Caco-2 (cell line): ENCODE results near the gene LIPA. TPM values are rescaled to one million over a fixed set of nuclear protein-coding genes. Genes with fewer than 3 reads are reported as not detected.

Experiments used
- BruUV-seq: library from RNA; stranded (reverse); fragments of 400-500 nt; replicated peaks from 2 replicates; lab custom pipeline; 2021; lab: Mats Ljungman, UMichigan
- CTCF ChIA-PET: fragments of 300-600 bp; sonication (Branson Sonifier 250); formaldehyde crosslinking; loops from one replicate; lab custom pipeline; 2022; ENCODE audit warnings: antibody characterized with exemption; lab: Charles Lee
- POLR2A ChIA-PET: fragments of 300-600 bp; sonication (Branson Sonifier 250); formaldehyde crosslinking; loops from one replicate; lab custom pipeline; 2022; ENCODE audit warnings: antibody characterized with exemption; lab: Charles Lee
- DNase-seq, 2 experiments: peaks; one replicate each; pipeline versions ENCODE4 v3.0.0 to v3.0.0-alpha.2; 2020 to 2022
- H3K27me3 ChIP-seq: replicated peaks from 2 replicates; pipeline ENCODE4 v1.6.0; 2011; ENCODE audit warnings: low read length; ENCODE audit not compliant: control insufficient read depth, insufficient read depth
- H3K36me3 ChIP-seq: 2 replicates; pipeline ENCODE4 v1.5.1; 2011; ENCODE audit warnings: low read length; ENCODE audit not compliant: control insufficient read depth, insufficient read depth
- H3K4me1 ChIP-seq: fragments of 250-450 bp; sonication (Bioruptor Pico); 2 replicates; pipeline ENCODE4 v1.5.1; 2020; ENCODE audit warnings: mild to moderate bottlenecking
- H3K4me3 ChIP-seq: 2 replicates; pipeline ENCODE4 v1.5.1; 2011; ENCODE audit warnings: low read depth, mild to moderate bottlenecking, control low read depth, low read length
- H3K9me3 ChIP-seq: fragments of 250-450 bp; sonication (Bioruptor Pico); 2 replicates; pipeline ENCODE4 v1.5.1; 2020; ENCODE audit warnings: mild to moderate bottlenecking, moderate library complexity
- H3K27ac Mint-ChIP-seq: one replicate; pipeline ENCODE4 v1.8.0; 2022; ENCODE audit warnings: mixed read lengths; ENCODE audit not compliant: unreplicated experiment
- H3K27me3 Mint-ChIP-seq: one replicate; pipeline ENCODE4 v1.8.0; 2022; ENCODE audit warnings: mixed read lengths; ENCODE audit not compliant: insufficient read depth, unreplicated experiment
- H3K36me3 Mint-ChIP-seq: one replicate; pipeline ENCODE4 v1.8.0; 2022; ENCODE audit warnings: mild to moderate bottlenecking, mixed read lengths; ENCODE audit not compliant: insufficient read depth, unreplicated experiment
- H3K4me1 Mint-ChIP-seq: one replicate; pipeline ENCODE4 v1.8.0; 2022; ENCODE audit warnings: low read depth, mixed read lengths; ENCODE audit not compliant: unreplicated experiment
- H3K4me3 Mint-ChIP-seq: one replicate; pipeline ENCODE4 v1.8.0; 2022; ENCODE audit warnings: mild to moderate bottlenecking, moderate library complexity, mixed read lengths; ENCODE audit not compliant: unreplicated experiment
- H3K9me3 Mint-ChIP-seq: one replicate; pipeline ENCODE4 v1.8.0; 2022; ENCODE audit warnings: mixed read lengths; ENCODE audit not compliant: unreplicated experiment
- CTCF ChIP-seq, 2 experiments: fragments of 200-600 bp in 1 of 2; IDR thresholded peaks; 1 replicate in 1 of 2; 2 replicates in 1 of 2; pipeline versions ENCODE4 v1.5.1 to v1.8.0; 2011 to 2022; ENCODE audit warnings: antibody characterized with exemption in 1 of 2, control low read depth in 1 of 2, inconsistent platforms in 1 of 2, low read depth in 1 of 2, low read length in 1 of 2, mild to moderate bottlenecking in 1 of 2, moderate library complexity in 1 of 2; ENCODE audit not compliant: insufficient read depth in 1 of 2, severe bottlenecking in 1 of 2, unreplicated experiment in 1 of 2
- intact Hi-C: fragments of 100-400 bp; cut with micrococcal nuclease; formaldehyde crosslinking; loops from one replicate; pipeline ENCODE4 v1.10.0; 2022; ENCODE audit not compliant: unreplicated experiment
- total RNA-seq: library from RNA; stranded (reverse); gene quantifications from 2 replicates; pipeline ENCODE4 v1.2.3, GENCODE V29; 2022

Gene LIPA
- total RNA-seq, 1 experiment from 2014 or later, result 18.8 TPM

- ChIA-PET POLR2A (no interaction called here), CTCF (no interaction called here)
- Mint-ChIP-seq H3K36me3 (no peaks in the 10 kb centered on the region), H3K27me3 (no peaks in the 10 kb centered on the region), H3K9me3 (no peaks in the 10 kb centered on the region), H3K27ac (no peak overlapping the region), H3K4me1 (peaks cover 6% of the 10 kb centered on the region), H3K4me3 (no peak overlapping the region)
- H3K36me3 ChIP-seq, result no peaks in the 10 kb centered on the region
- H3K4me3 ChIP-seq, result no peak overlapping the region
- intact Hi-C loops, result no loop called here
- peaks cover 10% of the 10 kb centered on the region for H3K4me1 ChIP-seq
- no TSS peak for BruUV-seq
- no peaks in the 10 kb centered on the region for H3K27me3 ChIP-seq
- no peaks in the 10 kb centered on the region for H3K9me3 ChIP-seq
- TF ChIP-seq CTCF (IDR thresholded peaks at IDR 0.05; ENCODE audit: insufficient read depth in 1 of 2, low read depth in 1 of 2, low read length in 1 of 2, severe bottlenecking in 1 of 2, unreplicated experiment in 1 of 2), result no peak
- DNase-seq, result no peak
These were observed 12.5 kb downstream of the LIPA start for GRCh38 chr10:89238956-89239644.

GRCh38 chr10:89237849-89238248 lies 13.7 kb downstream of the LIPA start:
- TF ChIP-seq CTCF (IDR thresholded peaks at IDR 0.05; ENCODE audit: insufficient read depth in 1 of 2, low read depth in 1 of 2, low read length in 1 of 2, severe bottlenecking in 1 of 2, unreplicated experiment in 1 of 2), result no peak
- POLR2A ChIA-PET, result no interaction called here
- Mint-ChIP-seq H3K27me3 (no peaks in the 10 kb centered on the region), H3K27ac (no peak overlapping the region), H3K9me3 (no peaks in the 10 kb centered on the region), H3K4me1 (peaks cover 6% of the 10 kb centered on the region), H3K36me3 (no peaks in the 10 kb centered on the region), H3K4me3 (no peak overlapping the region)
- Histone ChIP-seq H3K36me3 (no peaks in the 10 kb centered on the region; the same call in 1 of the 2 replicates), H3K27me3 (no peaks in the 10 kb centered on the region), H3K4me3 (no peak overlapping the region), H3K4me1 (peaks cover 10% of the 10 kb centered on the region), H3K9me3 (no peaks in the 10 kb centered on the region)
- no TSS peak for BruUV-seq
- no peak for DNase-seq
- CTCF ChIA-PET, result no interaction called here
- intact Hi-C loops, result no loop called here

- Mint-ChIP-seq H3K36me3 (no peaks in the 10 kb centered on the region), H3K4me1 (no peaks in the 10 kb centered on the region), H3K9me3 (no peaks in the 10 kb centered on the region), H3K27me3 (no peaks in the 10 kb centered on the region), H3K27ac (no peak overlapping the region), H3K4me3 (no peak overlapping the region)
- no peaks in the 10 kb centered on the region for H3K27me3 ChIP-seq
- TF ChIP-seq CTCF (IDR thresholded peaks at IDR 0.05; ENCODE audit: insufficient read depth in 1 of 2, low read depth in 1 of 2, low read length in 1 of 2, severe bottlenecking in 1 of 2, unreplicated experiment in 1 of 2), result no peak
- no peak overlapping the region for H3K4me3 ChIP-seq
- no peak for DNase-seq
- BruUV-seq, result no TSS peak
- intact Hi-C loops, result no loop called here
- H3K36me3 ChIP-seq, result no peaks in the 10 kb centered on the region; the same call in 1 of the 2 replicates
- POLR2A ChIA-PET, result no interaction called here
- CTCF ChIA-PET, result no interaction called here
- no peaks in the 10 kb centered on the region for H3K9me3 ChIP-seq
- H3K4me1 ChIP-seq, result no peaks in the 10 kb centered on the region; the same call in 1 of the 2 replicates
These were observed 15.3 kb downstream of the LIPA start for GRCh38 chr10:89236226-89236797.
